ENCODE measurements around the gene NELL1. TPM values are rescaled to one million over a fixed set of nuclear protein-coding genes. Genes with fewer than 3 reads are reported as not detected.

The NELL1 gene
- polyA plus RNA-seq, 2 of the 4 experiments (the other 2 are of a cell fraction), result not detected

DNA sequence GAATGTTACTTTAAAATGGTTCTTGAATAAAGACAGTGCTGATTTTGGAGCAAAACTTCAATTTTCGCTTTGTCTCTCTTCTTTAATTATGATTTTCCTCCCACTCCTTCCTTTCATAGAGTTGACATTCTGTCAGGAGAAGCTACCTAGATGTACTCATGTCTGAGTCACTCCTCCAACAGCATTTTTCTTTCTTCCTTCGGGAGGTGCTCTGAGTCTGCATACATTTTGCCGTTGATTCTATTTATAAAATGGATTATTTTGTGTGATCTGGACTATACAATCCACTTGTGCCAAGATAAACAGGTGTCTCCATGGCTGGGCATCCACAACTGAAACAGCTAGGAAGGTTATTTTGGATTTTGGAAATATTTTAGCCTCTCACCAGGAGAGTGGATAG lies 935.2 kb downstream of the NELL1 start:
- no peak overlapping the region for H3K27ac ChIP-seq
- no peak for DNase-seq (ENCODE audit: low read depth in 1 of 2, low spot score in 1 of 2)
- ATAC-seq, result no peak
- no peak overlapping the region for H3K4me2 ChIP-seq
- ChIA-PET CTCF (interaction anchor here (0.6 kb wide), 1 partner anchor 102 kb away, joined by 4 read pairs; no protein-coding TSS in a partner anchor), POLR2A (no interaction called here)
- no peak overlapping the region for H3K4me3 ChIP-seq
- no peak for FAIRE-seq
- H3K9me3 ChIP-seq, result no peaks in the 10 kb centered on the region
- WGBS (ENCODE audit: missing lambda C conversion rate), result 13% methylated on average over 3 of the region's 3 CpGs
- TF ChIP-seq TP53 (CRISPR knock-in tag; IDR thresholded peaks at IDR 0.05) (no peak), HOXB5 (CRISPR knock-in tag; IDR thresholded peaks at IDR 0.05) (no peak), HDAC2 (IDR thresholded peaks at IDR 0.05) (no peak), MAFK (IDR thresholded peaks at IDR 0.05; ENCODE audit: partially characterized antibody) (no peak), ZC3H11A (IDR thresholded peaks at IDR 0.05) (no peak), FOSL2 (IDR thresholded peaks at IDR 0.05) (no peak), FOSL2 (CRISPR knock-in tag; IDR thresholded peaks at IDR 0.05) (no peak), RCOR1 (IDR thresholded peaks at IDR 0.05; ENCODE audit: low read depth, low read length) (no peak), RAD21 (conservative IDR thresholded peaks at IDR 0.05 in 1 of 2, IDR thresholded peaks at IDR 0.05 in 1 of 2) (no peak), HOXA7 (CRISPR knock-in tag; IDR thresholded peaks at IDR 0.05) (no peak), NFE2L2 (conservative IDR thresholded peaks at IDR 0.05; ENCODE audit: low read length) (no peak), CHD4 (IDR thresholded peaks at IDR 0.05; ENCODE audit: borderline replicate concordance) (no peak), EHMT2 (IDR thresholded peaks at IDR 0.05; ENCODE audit: low read depth) (no peak), ESRRA (IDR thresholded peaks at IDR 0.05; ENCODE audit: borderline replicate concordance, low read length) (no peak), CBX2 (IDR thresholded peaks at IDR 0.05; ENCODE audit: borderline replicate concordance, low read depth) (no peak), RARB (CRISPR knock-in tag; IDR thresholded peaks at IDR 0.05) (no peak), HEYL (CRISPR knock-in tag; IDR thresholded peaks at IDR 0.05) (no peak)
- TF ChIP-seq, protein P1, sequence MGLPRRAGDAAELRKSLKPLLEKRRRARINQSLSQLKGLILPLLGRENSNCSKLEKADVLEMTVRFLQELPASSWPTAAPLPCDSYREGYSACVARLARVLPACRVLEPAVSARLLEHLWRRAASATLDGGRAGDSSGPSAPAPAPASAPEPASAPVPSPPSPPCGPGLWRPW (IDR thresholded peaks at IDR 0.05), result no peak
- no peaks in the 10 kb centered on the region for H3K4me1 ChIP-seq

DNA sequence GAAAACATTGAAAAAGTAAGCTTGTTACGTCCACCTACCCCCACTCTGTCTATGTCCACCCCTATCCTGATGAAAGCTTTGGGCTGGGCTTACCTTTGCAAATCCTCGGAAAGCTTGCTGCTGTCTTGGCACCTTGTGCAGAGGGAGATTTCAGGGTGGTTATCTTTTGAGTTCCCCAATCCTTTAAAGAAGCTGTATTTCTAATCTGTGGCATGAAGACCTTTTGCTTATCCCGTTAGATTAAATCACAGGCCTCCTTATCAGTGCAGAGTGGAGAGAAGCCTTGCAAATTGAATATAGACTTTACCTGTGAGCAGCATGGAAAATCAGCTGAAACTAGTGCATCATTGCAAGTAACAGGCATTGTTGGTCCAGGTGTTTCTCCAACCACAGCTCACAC lies 942.9 kb downstream of the NELL1 start:
- Histone ChIP-seq H3K4me2 (no peak overlapping the region), H3K9me3 (no peaks in the 10 kb centered on the region), H3K4me1 (no peaks in the 10 kb centered on the region), H3K27ac (no peak overlapping the region), H3K4me3 (no peak overlapping the region)
- 47% methylated on average over 3 of the region's 3 CpGs for WGBS (ENCODE audit: missing lambda C conversion rate)
- no peak for DNase-seq (ENCODE audit: low read depth in 1 of 2, low spot score in 1 of 2)
- ATAC-seq, result no peak
- POLR2A ChIA-PET, result no interaction called here
- TF ChIP-seq HDAC2 (IDR thresholded peaks at IDR 0.05), result no peak
- TF ChIP-seq, protein P2, sequence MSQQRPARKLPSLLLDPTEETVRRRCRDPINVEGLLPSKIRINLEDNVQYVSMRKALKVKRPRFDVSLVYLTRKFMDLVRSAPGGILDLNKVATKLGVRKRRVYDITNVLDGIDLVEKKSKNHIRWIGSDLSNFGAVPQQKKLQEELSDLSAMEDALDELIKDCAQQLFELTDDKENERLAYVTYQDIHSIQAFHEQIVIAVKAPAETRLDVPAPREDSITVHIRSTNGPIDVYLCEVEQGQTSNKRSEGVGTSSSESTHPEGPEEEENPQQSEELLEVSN (IDR thresholded peaks at IDR 0.05; ENCODE audit: borderline replicate concordance, low read depth), result no peak
- TF ChIP-seq, protein P3, sequence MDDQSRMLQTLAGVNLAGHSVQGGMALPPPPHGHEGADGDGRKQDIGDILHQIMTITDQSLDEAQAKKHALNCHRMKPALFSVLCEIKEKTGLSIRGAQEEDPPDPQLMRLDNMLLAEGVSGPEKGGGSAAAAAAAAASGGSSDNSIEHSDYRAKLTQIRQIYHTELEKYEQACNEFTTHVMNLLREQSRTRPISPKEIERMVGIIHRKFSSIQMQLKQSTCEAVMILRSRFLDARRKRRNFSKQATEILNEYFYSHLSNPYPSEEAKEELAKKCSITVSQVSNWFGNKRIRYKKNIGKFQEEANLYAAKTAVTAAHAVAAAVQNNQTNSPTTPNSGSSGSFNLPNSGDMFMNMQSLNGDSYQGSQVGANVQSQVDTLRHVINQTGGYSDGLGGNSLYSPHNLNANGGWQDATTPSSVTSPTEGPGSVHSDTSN (IDR thresholded peaks at IDR 0.05), result no peak
- TF ChIP-seq SREBF2 (IDR thresholded peaks at IDR 0.05), result no peak
- no peak for TF ChIP-seq KDM5A (IDR thresholded peaks at IDR 0.05)
- no peak for TF ChIP-seq PHF8 (IDR thresholded peaks at IDR 0.05; ENCODE audit: borderline replicate concordance, low read depth)
- TF ChIP-seq CBX2 (IDR thresholded peaks at IDR 0.05; ENCODE audit: borderline replicate concordance, low read depth), result no peak
- TF ChIP-seq, protein P4, sequence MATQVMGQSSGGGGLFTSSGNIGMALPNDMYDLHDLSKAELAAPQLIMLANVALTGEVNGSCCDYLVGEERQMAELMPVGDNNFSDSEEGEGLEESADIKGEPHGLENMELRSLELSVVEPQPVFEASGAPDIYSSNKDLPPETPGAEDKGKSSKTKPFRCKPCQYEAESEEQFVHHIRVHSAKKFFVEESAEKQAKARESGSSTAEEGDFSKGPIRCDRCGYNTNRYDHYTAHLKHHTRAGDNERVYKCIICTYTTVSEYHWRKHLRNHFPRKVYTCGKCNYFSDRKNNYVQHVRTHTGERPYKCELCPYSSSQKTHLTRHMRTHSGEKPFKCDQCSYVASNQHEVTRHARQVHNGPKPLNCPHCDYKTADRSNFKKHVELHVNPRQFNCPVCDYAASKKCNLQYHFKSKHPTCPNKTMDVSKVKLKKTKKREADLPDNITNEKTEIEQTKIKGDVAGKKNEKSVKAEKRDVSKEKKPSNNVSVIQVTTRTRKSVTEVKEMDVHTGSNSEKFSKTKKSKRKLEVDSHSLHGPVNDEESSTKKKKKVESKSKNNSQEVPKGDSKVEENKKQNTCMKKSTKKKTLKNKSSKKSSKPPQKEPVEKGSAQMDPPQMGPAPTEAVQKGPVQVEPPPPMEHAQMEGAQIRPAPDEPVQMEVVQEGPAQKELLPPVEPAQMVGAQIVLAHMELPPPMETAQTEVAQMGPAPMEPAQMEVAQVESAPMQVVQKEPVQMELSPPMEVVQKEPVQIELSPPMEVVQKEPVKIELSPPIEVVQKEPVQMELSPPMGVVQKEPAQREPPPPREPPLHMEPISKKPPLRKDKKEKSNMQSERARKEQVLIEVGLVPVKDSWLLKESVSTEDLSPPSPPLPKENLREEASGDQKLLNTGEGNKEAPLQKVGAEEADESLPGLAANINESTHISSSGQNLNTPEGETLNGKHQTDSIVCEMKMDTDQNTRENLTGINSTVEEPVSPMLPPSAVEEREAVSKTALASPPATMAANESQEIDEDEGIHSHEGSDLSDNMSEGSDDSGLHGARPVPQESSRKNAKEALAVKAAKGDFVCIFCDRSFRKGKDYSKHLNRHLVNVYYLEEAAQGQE (IDR thresholded peaks at IDR 0.05), result no peak
- no peak for FAIRE-seq
- CTCF ChIA-PET, result no interaction called here

Measured in A549 (cell line).